ENCODE measurements around the gene MAPK10. TPM values are rescaled to one million over a fixed set of nuclear protein-coding genes. Genes with fewer than 3 reads are reported as not detected.

MAPK10 gene
- total RNA-seq, 4 donors from 2014 or later, result 2.0 to 16.8 (median 4.1) TPM

DNA sequence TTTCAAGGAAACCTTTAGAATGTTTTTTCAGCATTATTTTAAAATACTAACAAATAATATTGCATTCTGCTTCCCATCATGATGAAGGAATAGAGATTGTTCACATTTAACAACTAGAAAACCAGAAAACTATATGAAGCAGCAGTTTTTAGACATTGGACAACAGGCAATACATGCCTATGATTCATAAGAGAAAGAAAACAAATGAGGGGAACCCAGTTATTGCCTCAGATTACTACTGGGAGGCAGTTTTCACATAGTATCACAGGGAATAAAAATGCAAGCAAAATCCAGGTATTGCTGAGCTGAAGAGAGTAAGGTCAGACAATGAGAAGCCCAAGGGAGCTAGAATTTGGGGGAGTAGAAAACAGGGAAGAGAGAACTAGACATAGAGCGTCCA is 373.6 kb downstream of the MAPK10 start:
- H3K4me1 ChIP-seq, result no peaks in the 10 kb centered on the region
- no peaks in the 10 kb centered on the region for H3K36me3 ChIP-seq
- H3K27ac ChIP-seq, result no peak overlapping the region
- H3K9me3 ChIP-seq, result no peaks in the 10 kb centered on the region
- 93% methylated on average over 1 of the region's 1 CpG for WGBS
- no peak for TF ChIP-seq POLR2AphosphoS5 (IDR thresholded peaks at IDR 0.05)
- TF ChIP-seq CTCF (IDR thresholded peaks at IDR 0.05), result no peak
- no peak for TF ChIP-seq EP300 (IDR thresholded peaks at IDR 0.05)
- no peak for TF ChIP-seq POLR2A (IDR thresholded peaks at IDR 0.05)
- no peak for DNase-seq (ENCODE audit: low spot score in 2 of 2)
- no peaks in the 10 kb centered on the region for H3K27me3 ChIP-seq
- H3K4me3 ChIP-seq, result no peak overlapping the region

GRCh38 chr4:85979276-85979675 is 380.6 kb downstream of the MAPK10 start:
- Histone ChIP-seq H3K27me3 (no peaks in the 10 kb centered on the region), H3K27ac (no peak overlapping the region), H3K4me3 (no peak overlapping the region), H3K9me3 (no peaks in the 10 kb centered on the region), H3K36me3 (peaks cover 7% of the 10 kb centered on the region), H3K4me1 (no peaks in the 10 kb centered on the region)
- TF ChIP-seq CTCF (IDR thresholded peaks at IDR 0.05) (no peak), EP300 (IDR thresholded peaks at IDR 0.05) (no peak), POLR2AphosphoS5 (IDR thresholded peaks at IDR 0.05) (no peak), POLR2A (IDR thresholded peaks at IDR 0.05) (no peak)
- WGBS, result 78% methylated on average over 3 of the region's 3 CpGs
- DNase-seq (ENCODE audit: low spot score in 2 of 2), result no peak

GRCh38 chr4:85970535-85970934 is 389.3 kb downstream of the MAPK10 start:
- WGBS, result 59% methylated on average over 2 of the region's 2 CpGs
- H3K27me3 ChIP-seq, result no peaks in the 10 kb centered on the region
- H3K9me3 ChIP-seq, result no peaks in the 10 kb centered on the region
- no peak overlapping the region for H3K4me3 ChIP-seq
- H3K27ac ChIP-seq, result no peak overlapping the region
- DNase-seq (ENCODE audit: low spot score in 2 of 2), result no peak
- H3K4me1 ChIP-seq, result no peaks in the 10 kb centered on the region
- no peak for TF ChIP-seq CTCF (IDR thresholded peaks at IDR 0.05)
- H3K36me3 ChIP-seq, result no peaks in the 10 kb centered on the region

- Histone ChIP-seq H3K27ac (no peak overlapping the region), H3K9me3 (no peaks in the 10 kb centered on the region), H3K27me3 (no peaks in the 10 kb centered on the region), H3K36me3 (no peaks in the 10 kb centered on the region), H3K4me3 (no peak overlapping the region), H3K4me1 (no peaks in the 10 kb centered on the region)
- TF ChIP-seq CTCF (IDR thresholded peaks at IDR 0.05) (peak; percentile 37), POLR2AphosphoS5 (IDR thresholded peaks at IDR 0.05) (no peak)
- 45% methylated on average over 3 of the region's 3 CpGs for WGBS
- no peak for DNase-seq (ENCODE audit: low spot score in 2 of 2)
These were observed 390.7 kb downstream of the MAPK10 start for GRCh38 chr4:85968945-85969819.

DNA sequence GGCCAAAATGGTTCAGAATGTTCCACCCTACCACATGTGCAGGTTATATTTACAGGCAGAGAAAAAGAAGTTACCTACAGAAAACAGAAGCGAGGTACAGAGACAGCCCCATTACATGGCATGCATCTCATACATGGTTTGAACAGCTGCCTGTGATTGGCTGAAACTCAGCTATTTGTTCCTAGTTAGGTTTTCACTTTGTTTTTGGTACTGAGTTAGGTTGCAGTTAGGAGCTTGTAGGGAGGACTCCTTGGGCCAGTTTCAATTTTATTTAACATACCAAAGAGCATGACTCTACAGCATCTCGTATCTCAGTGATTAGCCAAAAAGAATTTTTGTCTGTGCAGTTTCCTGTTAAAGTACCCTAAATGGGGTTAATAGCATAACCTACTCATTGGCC is 392.0 kb downstream of the MAPK10 start:
- Histone ChIP-seq H3K36me3 (no peaks in the 10 kb centered on the region), H3K27ac (no peak overlapping the region), H3K4me1 (no peaks in the 10 kb centered on the region), H3K9me3 (no peaks in the 10 kb centered on the region), H3K4me3 (no peak overlapping the region), H3K27me3 (no peaks in the 10 kb centered on the region)
- no peak for TF ChIP-seq POLR2A (IDR thresholded peaks at IDR 0.05)
- TF ChIP-seq EP300 (IDR thresholded peaks at IDR 0.05), result no peak
- no peak for TF ChIP-seq POLR2AphosphoS5 (IDR thresholded peaks at IDR 0.05)
- TF ChIP-seq CTCF (IDR thresholded peaks at IDR 0.05), result no peak
- no peak for DNase-seq (ENCODE audit: low spot score in 2 of 2)
- WGBS, result 78% methylated on average over 2 of the region's 2 CpGs
